Neural cell (in vitro differentiated cells): ENCODE results near the gene PROK2. TPM values are rescaled to one million over a fixed set of nuclear protein-coding genes. Genes with fewer than 3 reads are reported as not detected.

Experiments
- H2AFZ ChIP-seq: fragments of 200-600, 300-800 bp; sonication (generic), shearing (Covaris generic); 2 replicates; pipeline ENCODE4 v1.6.0; 2014; ENCODE audit warnings: low read depth, mild to moderate bottlenecking, antibody characterized with exemption, low read length, moderate library complexity
- H3F3A ChIP-seq: fragments of 200-600 bp; shearing (Covaris generic); 2 replicates; pipeline ENCODE4 v1.6.1; 2016; ENCODE audit warnings: mild to moderate bottlenecking, moderate library complexity, mixed read lengths, antibody characterized with exemption, low read length; ENCODE audit not compliant: insufficient read depth, poor library complexity, severe bottlenecking
- H3K27ac ChIP-seq: fragments of 200-600, 300-800 bp; sonication (generic), shearing (Covaris generic); 2 replicates; pipeline ENCODE4 v1.5.1; 2014; ENCODE audit warnings: mild to moderate bottlenecking, low read length, moderate library complexity
- H3K27me3 ChIP-seq: fragments of 300-800, 200-600 bp; sonication (generic), shearing (Covaris generic); 2 replicates; pipeline ENCODE4 v1.6.0; 2014; ENCODE audit warnings: mild to moderate bottlenecking, low read depth, low read length, moderate library complexity; ENCODE audit not compliant: insufficient read depth
- H3K36me3 ChIP-seq: fragments of 300-800, 200-600 bp; sonication (generic), shearing (Covaris generic); 2 replicates; pipeline ENCODE4 v1.5.1; 2014; ENCODE audit warnings: mild to moderate bottlenecking, antibody characterized with exemption, low read length, moderate library complexity; ENCODE audit not compliant: insufficient read depth
- H3K4me2 ChIP-seq: fragments of 300-800, 200-600 bp; sonication (generic), shearing (Covaris generic); 2 replicates; pipeline ENCODE4 v1.6.0; 2014; ENCODE audit warnings: mild to moderate bottlenecking, low read length
- H3K4me3 ChIP-seq: fragments of 300-800, 200-600 bp; sonication (generic), shearing (Covaris generic); 2 replicates; pipeline ENCODE4 v1.5.1; 2014; ENCODE audit warnings: mild to moderate bottlenecking, low read length, moderate library complexity
- H3K79me2 ChIP-seq: fragments of 200-600 bp; shearing (Covaris generic); replicated peaks from 2 replicates; pipeline ENCODE4 v1.6.0; 2014; ENCODE audit warnings: mild to moderate bottlenecking, low read length, moderate library complexity; ENCODE audit not compliant: insufficient read depth
- H3K9ac ChIP-seq: fragments of 300-800, 200-600 bp; sonication (generic), shearing (Covaris generic); 2 replicates; pipeline ENCODE4 v1.6.1; 2016; ENCODE audit warnings: mild to moderate bottlenecking, low read length, mixed read lengths
- H3K9me2 ChIP-seq: fragments of 200-600 bp; shearing (Covaris generic); 2 replicates; pipeline ENCODE4 v1.6.1; 2016; ENCODE audit warnings: mild to moderate bottlenecking, low read length, mixed read lengths; ENCODE audit not compliant: insufficient read depth
- H3K9me3 ChIP-seq: fragments of 200-600, 300-800 bp; sonication (generic), shearing (Covaris generic); 2 replicates; pipeline ENCODE4 v1.6.1; 2016; ENCODE audit warnings: mild to moderate bottlenecking, mixed run types, low read length, moderate library complexity, mixed read lengths
- H4K20me1 ChIP-seq: fragments of 200-600 bp; shearing (Covaris generic); 2 replicates; pipeline ENCODE4 v1.6.1; 2016; ENCODE audit warnings: mild to moderate bottlenecking, mixed run types; ENCODE audit not compliant: insufficient read depth
- CTCF ChIP-seq: fragments of 450-650 bp; IDR thresholded peaks from 2 replicates; pipeline ENCODE4 v1.5.1; 2014; ENCODE audit warnings: antibody characterized with exemption, mild to moderate bottlenecking, moderate library complexity; ENCODE audit not compliant: poor library complexity, severe bottlenecking
- EP300 ChIP-seq: fragments of 450-650 bp; conservative IDR thresholded peaks from 2 replicates; pipeline ENCODE4 v1.6.1; 2014; ENCODE audit warnings: antibody characterized with exemption, mild to moderate bottlenecking, moderate library complexity; ENCODE audit not compliant: poor library complexity, severe bottlenecking
- EZH2 ChIP-seq: fragments of 200-600, 300-800 bp; shearing (Covaris generic), sonication (generic); IDR thresholded peaks from 2 replicates; pipeline ENCODE4 v1.6.1; 2014; ENCODE audit warnings: antibody characterized with exemption, low read length, borderline replicate concordance, mild to moderate bottlenecking; ENCODE audit not compliant: insufficient read depth, poor library complexity, severe bottlenecking
- MXI1 ChIP-seq: fragments of 450-650 bp; conservative IDR thresholded peaks from 2 replicates; pipeline ENCODE4 v1.6.1; 2014; ENCODE audit warnings: antibody characterized with exemption, mild to moderate bottlenecking; ENCODE audit not compliant: poor library complexity, severe bottlenecking
- POLR2AphosphoS5 ChIP-seq: IDR thresholded peaks from 2 replicates; pipeline ENCODE4 v1.6.1; 2012
- RAD21 ChIP-seq: fragments of 450-650 bp; conservative IDR thresholded peaks from 2 replicates; pipeline ENCODE4 v1.6.1; 2014; ENCODE audit warnings: antibody characterized with exemption, mild to moderate bottlenecking, moderate library complexity
- REST ChIP-seq: IDR thresholded peaks from 2 replicates; pipeline ENCODE4 v1.6.1; 2012; ENCODE audit warnings: borderline replicate concordance
- SMC3 ChIP-seq: fragments of 450-650 bp; conservative IDR thresholded peaks from 2 replicates; pipeline ENCODE4 v1.6.1; 2014; ENCODE audit warnings: antibody characterized with exemption, mild to moderate bottlenecking, moderate library complexity; ENCODE audit not compliant: poor library complexity
- TAF1 ChIP-seq: IDR thresholded peaks from 2 replicates; pipeline ENCODE4 v1.6.1; 2012; ENCODE audit warnings: low read depth
- polyA plus RNA-seq: library from polyadenylated mRNA; depleted of rRNA; stranded (reverse); fragments of >200 nt; gene quantifications from 2 replicates; pipeline ENCODE4 v1.2.3, GENCODE V29; 2014

PROK2 gene
- polyA plus RNA-seq, 1 donor from 2014 or later, result 0.30 TPM

- Histone ChIP-seq H3K9me2 (no peaks in the 10 kb centered on the region), H3K79me2 (no peaks in the 10 kb centered on the region), H3K4me3 (no peak overlapping the region), H3F3A (no peaks in the 10 kb centered on the region), H3K27me3 (no peaks in the 10 kb centered on the region), H3K36me3 (no peaks in the 10 kb centered on the region), H3K9ac (no peak overlapping the region), H3K27ac (no peak overlapping the region), H2AFZ (no peak overlapping the region), H4K20me1 (no peaks in the 10 kb centered on the region), H3K4me2 (no peak overlapping the region), H3K9me3 (no peaks in the 10 kb centered on the region)
- TF ChIP-seq CTCF (no peak), POLR2AphosphoS5 (no peak), EZH2 (no peak), RAD21 (no peak), MXI1 (no peak), EP300 (no peak)
Observed at GRCh38 chr3:71801986-71802385, 17.0 kb upstream of the PROK2 start.

GRCh38 chr3:71800023-71800422 is 15.1 kb upstream of the PROK2 start:
- no peak for TF ChIP-seq POLR2AphosphoS5
- no peak for TF ChIP-seq SMC3
- no peak for TF ChIP-seq CTCF
- H3K9ac ChIP-seq, result no peak overlapping the region
- H3F3A ChIP-seq, result no peaks in the 10 kb centered on the region
- no peaks in the 10 kb centered on the region for H3K36me3 ChIP-seq
- H3K27me3 ChIP-seq, result no peaks in the 10 kb centered on the region
- no peak overlapping the region for H3K27ac ChIP-seq
- H4K20me1 ChIP-seq, result no peaks in the 10 kb centered on the region
- H3K4me3 ChIP-seq, result no peak overlapping the region
- no peak overlapping the region for H3K4me2 ChIP-seq
- H2AFZ ChIP-seq, result no peak overlapping the region
- no peaks in the 10 kb centered on the region for H3K79me2 ChIP-seq
- H3K9me2 ChIP-seq, result no peaks in the 10 kb centered on the region
- no peaks in the 10 kb centered on the region for H3K9me3 ChIP-seq

GRCh38 chr3:71797455-71797854 is 12.5 kb upstream of the PROK2 start:
- H3K9me2 ChIP-seq, result no peaks in the 10 kb centered on the region
- no peak for TF ChIP-seq EP300
- TF ChIP-seq REST, result no peak
- TF ChIP-seq MXI1, result no peak
- TF ChIP-seq TAF1, result no peak
- no peak for TF ChIP-seq SMC3
- no peak for TF ChIP-seq RAD21
- TF ChIP-seq POLR2AphosphoS5, result no peak

More at GRCh38 chr3:71797455-71797854, 12.5 kb upstream of the PROK2 start:
- Histone ChIP-seq H3K9me3 (no peaks in the 10 kb centered on the region), H2AFZ (no peak overlapping the region), H3F3A (no peaks in the 10 kb centered on the region), H3K27ac (no peak overlapping the region), H3K79me2 (no peaks in the 10 kb centered on the region), H4K20me1 (no peaks in the 10 kb centered on the region), H3K4me3 (no peak overlapping the region), H3K4me2 (no peak overlapping the region), H3K27me3 (no peaks in the 10 kb centered on the region), H3K36me3 (no peaks in the 10 kb centered on the region), H3K9ac (no peak overlapping the region)
